ENCODE data around the gene COMMD3.

Gene COMMD3

GRCh38 chr10:22316286-22317075, at the start of gene COMMD3:
Gene COMMD3 (plus strand): TSS chr10:22316388. CDS start chr10:22316418, 30 bp downstream.
- Mint-ChIP-seq H3K4me3 (peak within 1 kb of the TSS; percentile 94), H3K4me1 (peaks cover 23% of the 10 kb centered on the region), H3K9me3 (no peaks in the 10 kb centered on the region), H3K27me3 (peaks cover 2% of the 10 kb centered on the region), H3K27ac (ENCODE audit: low read depth) (peak within 1 kb of the TSS; percentile 96), H3K36me3 (ENCODE audit: insufficient read depth) (peaks cover 11% of the 10 kb centered on the region)
- ATAC-seq (replicated peaks; ENCODE audit: extremely low read depth, poor library complexity, severe bottlenecking), result peak; percentile 72
- peak; percentile 61 to 66 for DNase-seq (ENCODE audit: low spot score in 2 of 2)

DNA sequence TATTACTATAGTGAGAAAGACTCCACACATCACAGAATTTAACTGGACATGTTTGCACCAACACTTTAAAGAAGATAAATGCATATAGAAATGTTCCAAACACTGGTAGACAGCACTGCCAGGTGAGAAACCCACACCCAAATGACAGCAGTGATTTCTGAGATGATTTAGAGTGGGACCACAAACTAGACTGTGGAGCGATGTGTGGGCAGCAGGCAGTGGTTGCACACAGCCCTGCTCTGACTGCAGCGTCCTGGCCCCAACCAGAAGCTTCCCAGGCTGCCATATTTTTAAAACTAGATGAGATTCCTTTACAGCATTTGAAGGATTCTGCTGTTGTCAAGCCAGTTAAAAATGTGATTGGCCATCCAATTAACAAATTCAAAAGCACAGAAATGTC, 47.7 kb upstream of the COMMD3 start:
- Mint-ChIP-seq H3K4me3 (no peak overlapping the region), H3K36me3 (ENCODE audit: insufficient read depth) (peaks cover 2% of the 10 kb centered on the region), H3K27ac (ENCODE audit: low read depth) (no peak overlapping the region), H3K4me1 (no peaks in the 10 kb centered on the region), H3K27me3 (peaks cover 37% of the 10 kb centered on the region), H3K9me3 (no peaks in the 10 kb centered on the region)
- DNase-seq (ENCODE audit: low spot score in 2 of 2) (no peak), ATAC-seq (replicated peaks; ENCODE audit: extremely low read depth, poor library complexity, severe bottlenecking) (no peak)

GRCh38 chr10:22271786-22272185, 44.4 kb upstream of the COMMD3 start:
- no peak for DNase-seq (ENCODE audit: low spot score in 2 of 2)
- Mint-ChIP-seq H3K9me3 (no peaks in the 10 kb centered on the region), H3K36me3 (ENCODE audit: insufficient read depth) (peaks cover 2% of the 10 kb centered on the region), H3K27me3 (peaks cover 25% of the 10 kb centered on the region), H3K27ac (ENCODE audit: low read depth) (no peak overlapping the region), H3K4me1 (no peaks in the 10 kb centered on the region), H3K4me3 (no peak overlapping the region)
- ATAC-seq (replicated peaks; ENCODE audit: extremely low read depth, poor library complexity, severe bottlenecking), result no peak

- H3K27ac Mint-ChIP-seq (ENCODE audit: low read depth), result no peak overlapping the region
- no peaks in the 10 kb centered on the region for H3K36me3 Mint-ChIP-seq (ENCODE audit: insufficient read depth)
- ATAC-seq (replicated peaks; ENCODE audit: extremely low read depth, poor library complexity, severe bottlenecking) (no peak), DNase-seq (ENCODE audit: low spot score in 2 of 2) (no peak)
- no peak overlapping the region for H3K4me3 Mint-ChIP-seq
- H3K27me3 Mint-ChIP-seq, result peaks cover 18% of the 10 kb centered on the region
- no peaks in the 10 kb centered on the region for H3K9me3 Mint-ChIP-seq
- H3K4me1 Mint-ChIP-seq, result no peaks in the 10 kb centered on the region
Measured at GRCh38 chr10:22278441-22278782, 37.8 kb upstream of the COMMD3 start.

DNA sequence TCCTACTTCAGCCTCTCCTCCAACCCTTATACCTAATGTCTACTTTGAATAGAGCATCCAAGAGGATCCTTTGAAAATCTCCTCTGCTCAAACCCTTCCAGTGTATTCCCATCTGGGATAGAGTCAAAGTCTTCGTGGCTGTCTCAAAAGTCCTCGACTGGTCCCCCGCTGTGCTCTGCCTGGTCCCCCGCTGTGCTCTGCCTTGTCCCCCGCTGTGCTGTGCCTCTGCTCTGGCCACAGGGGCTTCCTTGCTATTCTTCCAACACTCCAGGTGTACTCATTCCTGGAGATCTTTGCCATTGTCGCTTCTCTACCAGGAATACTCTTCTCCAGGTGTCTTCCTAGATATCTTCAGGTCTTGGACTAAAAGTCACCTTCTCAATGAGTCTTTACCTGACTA, 36.1 kb upstream of the COMMD3 start:
- Mint-ChIP-seq H3K4me3 (no peak overlapping the region), H3K27me3 (peaks cover 23% of the 10 kb centered on the region), H3K27ac (ENCODE audit: low read depth) (no peak overlapping the region), H3K9me3 (no peaks in the 10 kb centered on the region), H3K36me3 (ENCODE audit: insufficient read depth) (no peaks in the 10 kb centered on the region), H3K4me1 (no peaks in the 10 kb centered on the region)
- ATAC-seq (replicated peaks; ENCODE audit: extremely low read depth, poor library complexity, severe bottlenecking), result no peak
- no peak for DNase-seq (ENCODE audit: low spot score in 2 of 2)

DNA sequence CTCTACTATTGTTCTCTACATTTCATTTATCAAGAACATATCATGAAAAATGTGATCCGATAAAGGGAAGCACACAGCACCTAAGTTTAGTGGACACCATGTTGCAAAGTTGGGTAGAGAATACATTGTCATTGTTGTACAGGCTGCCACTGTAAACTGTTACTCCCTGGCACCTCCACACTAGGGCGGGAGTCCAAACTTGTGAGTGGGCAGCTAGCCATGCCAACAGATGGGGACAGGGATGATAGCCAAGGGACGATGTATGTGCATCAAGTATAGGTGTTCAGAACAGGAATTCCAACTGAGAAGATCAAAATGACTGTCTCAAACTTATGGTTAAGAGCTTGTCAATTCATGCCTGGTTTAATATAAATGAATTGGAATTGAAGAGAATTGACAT, 31.1 kb upstream of the COMMD3 start:
- Mint-ChIP-seq H3K36me3 (ENCODE audit: insufficient read depth) (no peaks in the 10 kb centered on the region), H3K27me3 (peaks cover 24% of the 10 kb centered on the region), H3K27ac (ENCODE audit: low read depth) (no peak overlapping the region), H3K9me3 (no peaks in the 10 kb centered on the region), H3K4me1 (no peaks in the 10 kb centered on the region), H3K4me3 (no peak overlapping the region)
- DNase-seq (ENCODE audit: low spot score in 2 of 2), result no peak
- no peak for ATAC-seq (replicated peaks; ENCODE audit: extremely low read depth, poor library complexity, severe bottlenecking)

DNA sequence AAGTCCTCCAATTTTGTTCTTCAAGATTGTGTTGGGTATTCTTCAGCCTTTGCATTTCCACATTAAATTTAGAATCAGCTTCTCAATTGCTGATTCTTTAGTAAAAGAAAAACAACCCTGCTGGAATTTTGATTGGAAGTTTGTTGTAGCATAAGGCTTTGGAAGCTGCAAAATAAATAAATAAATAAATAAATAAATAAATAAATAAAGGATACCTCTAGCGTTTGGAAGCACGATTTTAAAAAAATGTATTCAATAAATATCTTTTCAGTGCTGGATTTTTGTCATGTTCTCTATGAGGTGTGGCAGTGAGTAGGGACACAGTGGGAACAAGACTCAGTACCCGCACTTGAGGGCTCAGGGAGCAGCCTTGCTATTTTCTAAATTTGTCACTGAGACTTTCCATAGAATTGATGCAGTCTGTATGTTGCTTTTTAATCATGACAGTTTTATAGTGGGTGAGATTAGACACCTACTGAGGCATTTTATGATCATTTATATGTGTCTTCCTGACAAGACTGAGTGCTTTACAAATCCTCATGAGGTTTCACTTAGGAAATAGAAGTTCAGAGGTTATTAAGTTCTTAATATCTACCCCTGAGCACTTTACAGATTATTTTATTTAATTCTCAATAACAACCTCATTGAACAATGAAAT, 22.3 kb upstream of the COMMD3 start:
- DNase-seq (ENCODE audit: low spot score in 2 of 2) (no peak), ATAC-seq (replicated peaks; ENCODE audit: extremely low read depth, poor library complexity, severe bottlenecking) (no peak)
- Mint-ChIP-seq H3K27ac (ENCODE audit: low read depth) (no peak overlapping the region), H3K4me3 (no peak overlapping the region), H3K27me3 (peaks cover 75% of the 10 kb centered on the region), H3K4me1 (no peaks in the 10 kb centered on the region), H3K9me3 (no peaks in the 10 kb centered on the region), H3K36me3 (ENCODE audit: insufficient read depth) (no peaks in the 10 kb centered on the region)

GRCh38 chr10:22294694-22295093, 21.5 kb upstream of the COMMD3 start:
- no peak for DNase-seq (ENCODE audit: low spot score in 2 of 2)
- H3K36me3 Mint-ChIP-seq (ENCODE audit: insufficient read depth), result no peaks in the 10 kb centered on the region

DNA sequence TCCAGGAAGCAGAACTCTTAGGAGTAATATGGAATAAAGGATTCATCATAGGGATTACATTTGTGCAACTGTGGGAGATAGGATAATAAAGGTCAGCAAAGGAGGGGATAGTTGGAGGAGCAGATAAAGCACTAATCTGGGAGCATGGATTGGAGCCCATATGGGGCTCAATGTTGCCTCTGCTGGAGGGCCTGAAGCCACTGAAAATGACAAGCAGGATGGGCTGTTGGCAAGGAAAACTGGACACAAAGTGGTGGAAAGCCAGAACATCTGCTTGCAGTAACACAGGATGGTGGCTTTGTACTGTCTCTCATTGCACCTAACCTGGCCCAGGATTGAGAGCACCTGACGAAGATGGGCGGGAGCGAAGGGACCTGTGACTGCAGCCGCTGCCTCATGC, 15.0 kb upstream of the COMMD3 start:
- H3K27ac Mint-ChIP-seq (ENCODE audit: low read depth), result no peak overlapping the region
- DNase-seq (ENCODE audit: low spot score in 2 of 2) (no peak), ATAC-seq (replicated peaks; ENCODE audit: extremely low read depth, poor library complexity, severe bottlenecking) (no peak)
- no peaks in the 10 kb centered on the region for H3K36me3 Mint-ChIP-seq (ENCODE audit: insufficient read depth)
- peaks cover 49% of the 10 kb centered on the region for H3K27me3 Mint-ChIP-seq
- no peak overlapping the region for H3K4me3 Mint-ChIP-seq
- H3K9me3 Mint-ChIP-seq, result no peaks in the 10 kb centered on the region
- no peaks in the 10 kb centered on the region for H3K4me1 Mint-ChIP-seq

More at GRCh38 chr10:22294694-22295093, 21.5 kb upstream of the COMMD3 start:
- Mint-ChIP-seq H3K4me1 (no peaks in the 10 kb centered on the region), H3K9me3 (no peaks in the 10 kb centered on the region), H3K27ac (ENCODE audit: low read depth) (no peak overlapping the region), H3K4me3 (no peak overlapping the region), H3K27me3 (peaks cover 70% of the 10 kb centered on the region)
- no peak for ATAC-seq (replicated peaks; ENCODE audit: extremely low read depth, poor library complexity, severe bottlenecking)

- ATAC-seq (replicated peaks; ENCODE audit: extremely low read depth, poor library complexity, severe bottlenecking) (no peak), DNase-seq (ENCODE audit: low spot score in 2 of 2) (no peak)
- no peaks in the 10 kb centered on the region for H3K4me1 Mint-ChIP-seq
- H3K27me3 Mint-ChIP-seq, result peaks cover 38% of the 10 kb centered on the region
- H3K36me3 Mint-ChIP-seq (ENCODE audit: insufficient read depth), result no peaks in the 10 kb centered on the region
- no peak overlapping the region for H3K27ac Mint-ChIP-seq (ENCODE audit: low read depth)
- H3K4me3 Mint-ChIP-seq, result no peak overlapping the region
- H3K9me3 Mint-ChIP-seq, result no peaks in the 10 kb centered on the region
Measured at GRCh38 chr10:22303461-22303860, 12.7 kb upstream of the COMMD3 start.

DNA sequence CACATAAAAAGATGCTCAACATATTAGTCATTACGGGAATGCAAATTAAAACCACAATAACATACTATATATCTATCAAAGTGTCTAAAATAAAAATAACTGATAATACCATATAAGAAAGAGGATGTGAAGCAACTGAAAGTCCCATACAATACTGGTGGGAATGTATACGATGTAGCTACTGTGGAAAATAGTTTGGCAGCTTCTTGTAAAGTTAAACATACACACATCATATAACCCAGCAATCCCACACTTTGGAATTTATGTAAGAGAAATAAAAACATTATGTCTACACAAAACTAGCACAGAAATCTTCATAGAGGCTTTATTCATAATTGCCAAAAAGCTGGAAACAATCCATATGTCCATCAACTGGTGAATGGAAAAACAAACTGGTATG, 10.5 kb upstream of the COMMD3 start:
- DNase-seq (ENCODE audit: low spot score in 2 of 2), result no peak
- H3K27me3 Mint-ChIP-seq, result peaks cover 36% of the 10 kb centered on the region
- H3K4me3 Mint-ChIP-seq, result no peak overlapping the region
- ATAC-seq (replicated peaks; ENCODE audit: extremely low read depth, poor library complexity, severe bottlenecking), result no peak
- no peak overlapping the region for H3K27ac Mint-ChIP-seq (ENCODE audit: low read depth)
- H3K4me1 Mint-ChIP-seq, result no peaks in the 10 kb centered on the region
- no peaks in the 10 kb centered on the region for H3K9me3 Mint-ChIP-seq
- no peaks in the 10 kb centered on the region for H3K36me3 Mint-ChIP-seq (ENCODE audit: insufficient read depth)

DNA sequence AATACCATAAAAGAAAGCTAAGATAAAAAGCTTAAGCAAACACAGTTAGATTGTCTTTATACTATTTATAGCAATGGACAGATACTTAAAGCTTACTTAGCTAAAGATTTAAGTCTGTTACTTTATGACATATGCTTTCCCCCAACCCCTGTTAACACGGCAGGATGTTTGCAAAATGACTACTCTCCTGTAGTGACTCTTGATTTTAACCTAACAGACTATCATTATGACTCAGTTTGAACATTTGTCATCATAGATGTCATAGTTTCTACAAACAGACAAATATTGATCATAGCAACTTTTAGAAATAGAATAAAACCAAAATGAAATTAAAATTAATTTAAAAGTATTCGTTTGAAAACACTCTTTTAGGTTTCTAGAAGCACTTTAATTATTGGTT, 7.8 kb upstream of the COMMD3 start:
- Mint-ChIP-seq H3K4me1 (no peaks in the 10 kb centered on the region), H3K27ac (ENCODE audit: low read depth) (no peak overlapping the region), H3K36me3 (ENCODE audit: insufficient read depth) (no peaks in the 10 kb centered on the region), H3K4me3 (no peak overlapping the region), H3K9me3 (no peaks in the 10 kb centered on the region), H3K27me3 (peaks cover 43% of the 10 kb centered on the region)
- no peak for ATAC-seq (replicated peaks; ENCODE audit: extremely low read depth, poor library complexity, severe bottlenecking)
- DNase-seq (ENCODE audit: low spot score in 2 of 2), result no peak

Data from central memory CD8-positive, alpha-beta T cell (primary cell).